Brain pericyte (primary cell): ENCODE data around the gene NKD1.
A peak's percentile ranks its signal among the peaks of the same experiment; 100 is the strongest.

Experiments used
- DNase-seq: peaks from one replicate; pipeline ENCODE4 v3.0.0-alpha.2; 2012; ENCODE audit warnings: low read depth, low spot score

The NKD1 gene

DNA sequence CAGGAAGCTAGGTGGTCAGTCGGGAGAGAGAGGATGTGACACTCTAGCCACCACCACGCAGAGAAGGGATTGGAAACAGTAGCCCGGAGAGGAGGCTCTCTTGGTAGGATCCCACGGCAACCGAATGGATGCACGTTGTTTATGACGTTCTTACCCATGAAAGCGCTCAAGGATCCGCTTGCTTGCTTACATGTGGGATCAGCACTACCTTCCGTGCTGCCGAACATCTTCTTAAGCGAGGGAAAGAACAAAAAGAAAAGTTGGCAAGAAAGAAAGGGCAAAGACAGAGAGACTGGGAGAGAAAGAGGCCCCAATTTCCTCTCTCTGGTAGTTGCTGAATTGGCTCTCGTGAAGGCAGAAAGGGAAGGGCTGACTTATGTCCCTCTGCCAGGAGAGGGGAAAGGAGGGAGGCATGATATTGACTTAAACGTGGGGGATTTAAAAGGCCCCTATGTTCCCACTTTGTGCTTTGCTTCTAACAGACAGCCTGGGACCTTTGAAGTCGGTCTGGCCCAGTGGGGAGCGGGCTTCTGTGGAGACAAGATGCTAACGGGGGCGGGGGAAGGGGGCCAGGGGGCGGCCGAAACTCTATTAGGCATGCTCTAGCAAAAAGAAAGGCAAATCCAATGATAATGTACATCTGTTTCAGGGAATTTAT is 97.5 kb downstream of the NKD1 start:
- no peak for DNase-seq

DNA sequence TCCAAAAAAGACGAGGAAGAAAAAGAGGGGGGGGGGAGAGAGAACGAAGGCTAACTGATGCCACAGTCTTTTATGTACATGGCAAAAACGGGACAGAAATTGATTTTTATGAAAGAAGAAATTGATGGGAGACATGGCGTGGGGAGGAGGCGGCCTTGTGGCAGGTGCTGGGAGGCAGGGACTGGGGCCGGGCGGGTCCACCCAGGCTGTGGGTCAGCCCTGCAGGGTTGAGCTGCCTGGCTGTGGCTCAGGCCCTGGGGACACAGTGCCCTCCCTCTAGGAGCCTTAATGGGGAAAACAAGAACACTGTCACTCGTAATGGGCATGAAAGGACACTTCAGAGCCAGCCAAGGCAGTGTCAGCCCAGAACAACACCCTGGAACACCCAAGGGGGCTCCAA is 98.1 kb downstream of the NKD1 start:
- no peak for DNase-seq

DNA sequence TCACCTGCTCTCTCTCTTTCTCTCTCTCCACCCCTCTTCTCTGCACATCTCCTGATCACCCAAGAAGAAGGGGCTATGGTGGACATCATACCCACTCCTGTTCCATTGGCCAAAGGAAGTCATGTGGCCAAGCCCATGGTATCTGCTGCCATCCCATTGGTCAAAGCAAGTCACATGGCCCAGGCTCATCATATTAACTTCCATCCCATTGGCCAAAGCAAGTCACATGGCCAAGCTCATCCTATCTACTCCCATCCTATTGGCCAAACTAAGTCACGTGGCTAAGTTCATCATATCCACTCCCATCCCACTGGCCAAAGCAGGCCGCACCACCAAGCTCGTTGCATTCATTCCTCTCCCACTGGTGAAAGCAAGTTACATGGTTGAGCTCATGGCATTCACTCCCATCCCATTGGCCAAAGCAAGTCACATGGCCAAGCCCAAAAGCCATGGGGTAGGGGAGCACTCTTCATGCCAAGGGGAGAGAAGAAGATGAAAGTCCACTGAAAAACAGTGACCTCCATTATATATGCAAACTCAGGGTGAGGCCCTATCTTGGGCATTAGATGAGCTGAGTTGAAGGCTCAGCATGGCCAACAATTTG is 103.7 kb downstream of the NKD1 start:
- DNase-seq = no peak

DNA sequence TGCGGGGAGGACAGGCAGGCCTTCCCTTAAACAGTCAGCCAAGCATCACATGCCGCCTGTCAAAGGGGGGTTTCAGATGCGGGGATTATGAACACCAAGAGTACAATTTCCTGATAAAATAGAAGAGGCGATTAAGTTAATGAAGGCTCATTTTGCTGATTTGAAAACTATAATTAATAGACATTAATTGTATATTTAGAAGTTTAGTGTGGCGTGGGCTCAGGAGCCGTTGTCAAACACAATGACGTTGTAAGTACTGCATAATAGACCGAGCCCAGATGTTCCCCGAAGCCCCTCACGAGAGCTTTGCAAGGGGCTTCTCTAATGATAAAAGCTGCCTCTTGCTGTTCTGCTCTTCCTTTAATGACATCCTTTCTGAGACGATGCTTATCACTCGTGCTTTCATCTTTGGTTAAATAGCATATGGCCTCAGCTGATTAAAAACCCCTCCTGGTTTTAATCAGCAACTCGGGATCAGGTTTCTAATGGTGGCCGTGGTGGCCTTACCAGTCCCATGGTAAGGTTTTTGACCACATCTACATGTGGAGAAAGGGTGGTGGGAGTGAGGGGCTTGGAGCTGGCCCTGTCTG is 104.7 kb downstream of the NKD1 start:
- no peak for DNase-seq

DNA sequence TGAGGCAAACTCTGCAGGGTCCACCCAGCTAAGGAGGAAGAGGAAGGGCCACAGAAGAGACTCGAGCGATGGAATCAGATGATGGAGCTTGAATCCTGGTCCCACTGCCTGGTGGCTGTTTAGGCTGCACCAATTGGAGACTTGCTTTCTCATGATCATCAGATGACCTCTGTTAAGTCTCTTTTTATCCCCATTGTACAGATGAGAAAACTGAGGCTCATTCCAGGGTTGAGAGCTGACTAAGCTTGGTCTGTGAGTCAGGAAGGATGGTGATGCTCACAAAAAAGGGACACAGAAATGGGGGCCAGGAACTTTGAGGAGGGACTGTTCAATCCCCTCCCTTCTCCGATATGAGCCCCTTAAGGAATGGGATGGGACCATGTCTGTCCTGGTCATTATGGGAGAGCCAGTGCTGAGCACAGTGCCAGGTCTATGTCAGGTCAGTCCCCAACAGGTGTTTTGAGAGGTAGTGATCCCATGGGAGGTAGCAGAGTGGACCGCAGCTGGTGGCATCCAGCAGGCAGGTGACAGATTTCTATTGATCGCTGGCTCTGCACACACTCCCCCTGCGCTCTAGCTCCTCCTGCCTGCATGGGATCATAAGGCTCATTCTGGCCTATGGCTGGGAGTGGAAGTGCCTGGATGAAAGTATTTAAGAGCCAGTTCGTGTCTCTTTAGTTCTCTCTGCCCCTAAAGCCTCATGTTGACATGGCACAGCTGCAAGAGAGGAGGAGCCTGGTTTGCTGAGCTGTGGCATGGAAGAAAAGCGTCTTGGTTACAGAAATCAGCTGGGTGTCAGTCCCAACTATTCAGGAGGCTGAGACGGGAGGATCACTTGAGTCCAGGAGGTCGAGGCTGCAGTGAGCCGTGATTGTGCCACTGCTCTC is 105.7 kb downstream of the NKD1 start:
- DNase-seq = no peak

DNA sequence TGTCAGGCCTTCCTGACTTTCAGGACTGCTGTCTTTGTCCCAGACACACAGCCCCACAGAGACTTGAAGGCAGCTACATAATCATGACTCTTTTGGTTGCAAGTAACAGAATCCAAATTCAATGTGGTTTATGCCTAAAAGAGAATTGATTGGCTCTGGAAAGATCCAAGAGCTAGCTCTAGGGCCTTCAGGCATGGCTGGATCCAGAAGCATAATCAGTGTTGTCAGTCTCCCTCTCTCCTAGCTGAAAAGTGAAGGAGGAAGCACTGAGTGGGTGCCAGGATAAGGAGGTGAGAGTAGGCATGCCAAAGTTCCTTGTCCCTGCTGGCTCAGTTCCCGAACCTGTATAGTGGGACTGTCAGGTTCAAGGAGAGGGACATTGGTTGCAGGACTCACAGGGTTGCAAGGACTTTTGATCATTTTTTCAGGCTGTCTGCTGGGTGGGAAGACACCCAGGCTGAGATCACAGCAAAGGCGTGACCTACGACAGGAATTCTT is 107.4 kb downstream of the NKD1 start:
- DNase-seq = no peak

DNA sequence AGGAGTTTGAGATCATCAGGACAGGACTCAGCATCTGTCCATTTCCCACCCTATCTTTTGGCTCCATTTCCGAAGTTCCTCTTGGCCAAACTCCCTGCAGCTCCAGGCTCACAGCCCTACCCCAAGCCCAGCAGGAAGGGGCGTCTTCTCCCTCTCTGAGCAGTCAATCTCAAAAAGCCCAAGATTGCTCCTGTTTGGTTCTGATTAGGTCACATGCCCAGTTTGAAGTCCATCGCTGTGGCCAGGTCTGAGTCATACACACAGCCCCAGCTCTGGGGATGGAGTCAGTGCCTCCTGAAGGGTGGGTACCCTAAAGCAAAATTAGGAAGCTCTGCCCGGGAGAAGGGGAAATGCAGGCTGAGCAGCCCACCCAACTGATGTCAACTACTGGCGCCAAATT is 109.0 kb downstream of the NKD1 start:
- no peak for DNase-seq

DNA sequence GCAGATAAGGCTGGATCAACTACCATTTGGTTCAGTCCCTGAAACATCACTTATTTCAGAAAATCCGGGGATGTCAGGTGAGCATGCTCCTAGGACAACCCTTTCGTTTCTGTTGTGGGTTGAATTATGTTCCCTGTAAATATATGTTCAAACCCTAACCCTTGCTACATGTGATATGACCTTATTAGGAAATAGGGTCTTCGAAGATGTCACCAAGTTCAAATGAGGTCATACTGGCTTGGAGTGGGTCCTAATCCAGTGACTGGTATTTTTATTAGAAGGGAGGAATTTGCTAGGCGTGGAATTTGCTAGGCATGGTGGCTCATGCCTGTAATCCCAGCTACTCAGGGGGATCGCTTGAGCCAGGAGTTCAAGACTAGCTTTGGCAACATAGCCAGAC is 111.6 kb downstream of the NKD1 start:
- DNase-seq = no peak

DNA sequence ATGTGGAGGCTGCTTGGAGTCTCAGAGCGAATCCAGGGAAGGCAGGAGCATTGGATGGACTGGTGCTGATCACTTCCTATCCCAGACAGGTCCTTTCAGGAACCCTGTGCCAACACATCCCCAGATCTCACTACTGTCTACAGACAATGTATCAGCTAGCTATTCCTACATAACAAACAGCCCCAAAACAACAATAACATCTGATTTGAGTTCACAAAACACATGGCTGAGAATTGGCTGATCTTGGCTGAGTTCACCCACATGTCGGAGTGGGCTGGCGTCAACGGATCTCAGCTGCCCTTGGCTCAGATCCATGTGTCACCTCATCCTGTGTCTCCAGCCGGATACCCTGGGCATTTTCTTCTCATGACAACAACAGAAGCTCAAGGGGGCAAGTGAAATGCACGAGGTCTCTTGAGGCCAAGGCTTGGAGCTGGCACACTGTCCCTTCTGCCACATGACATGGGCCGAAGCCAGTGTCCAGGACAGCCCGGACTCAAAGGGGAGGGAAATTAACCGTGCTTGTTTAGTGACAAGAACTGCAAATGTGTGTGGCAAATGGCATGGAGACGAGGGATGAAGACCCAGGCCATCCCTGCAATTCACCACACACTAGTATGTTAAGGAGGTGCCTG is 114.2 kb downstream of the NKD1 start:
- DNase-seq = no peak

DNA sequence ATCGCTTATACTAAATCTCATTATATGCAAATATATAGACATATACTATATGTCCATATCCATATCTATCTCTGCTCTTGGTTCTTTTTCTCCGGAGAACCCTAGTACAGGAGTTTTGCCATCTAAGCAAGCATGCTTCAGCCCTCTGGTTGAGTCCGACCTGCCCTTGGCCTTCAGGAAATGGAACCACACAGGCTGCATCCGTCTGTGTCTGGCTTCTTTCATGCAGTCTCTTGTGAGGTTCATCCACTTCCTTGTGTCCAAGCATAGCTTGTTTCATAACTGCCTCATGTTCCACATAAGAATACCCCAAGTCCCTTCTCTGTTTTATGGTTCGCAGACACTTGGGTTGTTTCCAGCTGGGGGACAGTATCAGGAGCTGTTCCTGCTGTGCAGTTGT is 116.1 kb downstream of the NKD1 start:
- DNase-seq = no peak

DNA sequence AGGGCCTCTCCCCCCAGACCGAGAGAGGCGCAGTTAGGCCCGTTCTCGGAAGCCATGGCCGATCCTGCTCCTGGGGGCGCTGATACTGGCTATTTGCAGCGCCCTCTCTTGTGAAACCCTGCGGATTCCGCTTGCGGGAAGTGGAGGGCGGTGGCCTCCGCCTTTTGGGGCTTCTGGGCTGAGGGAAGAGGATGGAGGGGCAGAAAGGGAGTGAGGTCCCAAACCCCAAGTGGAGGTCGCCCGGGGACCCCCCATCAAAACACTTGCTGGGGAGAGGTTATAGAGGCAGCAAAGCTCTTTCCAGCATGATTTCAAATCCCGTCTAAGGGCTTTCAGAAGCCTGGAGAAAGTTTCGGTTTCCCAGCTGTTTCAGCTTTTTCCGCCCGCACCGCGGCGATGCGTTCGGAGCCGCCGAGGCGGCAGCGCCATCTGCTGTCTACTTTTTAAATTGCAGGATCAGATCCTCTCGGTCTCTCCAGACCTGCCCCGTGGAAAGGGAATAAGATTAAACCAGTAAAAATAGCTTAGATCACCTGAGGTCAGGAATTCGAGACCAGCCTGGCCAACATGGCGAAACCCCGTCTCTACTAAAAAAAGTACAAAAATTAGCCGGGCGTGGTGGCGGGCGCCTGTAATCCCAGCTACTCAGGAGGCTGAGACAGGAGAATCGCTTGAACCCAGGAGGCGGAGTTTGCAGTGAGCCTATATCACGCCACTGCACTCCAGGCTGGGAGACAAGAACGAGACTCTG is 117.1 kb downstream of the NKD1 start:
- peak; percentile 38 for DNase-seq

DNA sequence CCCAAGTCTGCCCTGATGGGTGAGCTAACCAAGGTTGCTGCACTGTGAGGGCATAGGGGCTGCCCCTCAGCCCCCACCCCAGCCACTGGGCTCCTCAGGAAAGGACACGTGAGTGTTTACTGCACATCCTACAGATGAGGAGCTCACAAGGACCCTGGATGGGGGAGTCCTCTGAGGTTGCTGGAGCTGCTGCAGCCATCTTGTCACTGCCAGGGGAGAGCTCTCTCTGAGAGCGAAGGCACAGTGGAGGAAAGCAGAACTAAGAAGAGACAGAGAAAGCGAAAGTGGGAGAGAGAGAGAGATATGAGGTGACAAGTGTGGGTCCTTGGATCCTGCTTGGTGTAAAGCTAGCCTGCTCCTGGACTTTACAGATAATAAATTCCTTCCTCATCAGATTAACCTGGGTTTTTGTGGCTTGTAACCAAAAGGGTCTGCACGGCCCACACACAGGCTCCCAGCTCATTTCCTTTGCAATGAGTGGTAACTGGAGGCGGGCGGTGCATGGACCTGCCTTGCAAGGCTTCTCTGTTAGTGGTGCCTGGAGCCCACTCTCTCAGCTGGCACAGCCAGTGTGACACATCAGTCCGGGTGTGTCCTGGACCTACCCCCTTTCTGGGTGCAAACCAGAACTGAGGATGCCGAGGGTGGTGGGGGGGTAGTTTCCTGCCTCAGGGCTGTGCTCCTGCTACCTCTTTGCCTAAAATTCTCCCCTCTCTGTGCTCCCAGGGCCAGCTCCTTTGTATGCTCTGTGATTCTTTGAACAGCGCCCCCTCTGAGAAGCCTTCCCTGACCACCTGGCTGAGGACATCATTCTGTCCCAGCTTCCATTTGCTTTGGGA is 118.7 kb downstream of the NKD1 start:
- no peak for DNase-seq

DNA sequence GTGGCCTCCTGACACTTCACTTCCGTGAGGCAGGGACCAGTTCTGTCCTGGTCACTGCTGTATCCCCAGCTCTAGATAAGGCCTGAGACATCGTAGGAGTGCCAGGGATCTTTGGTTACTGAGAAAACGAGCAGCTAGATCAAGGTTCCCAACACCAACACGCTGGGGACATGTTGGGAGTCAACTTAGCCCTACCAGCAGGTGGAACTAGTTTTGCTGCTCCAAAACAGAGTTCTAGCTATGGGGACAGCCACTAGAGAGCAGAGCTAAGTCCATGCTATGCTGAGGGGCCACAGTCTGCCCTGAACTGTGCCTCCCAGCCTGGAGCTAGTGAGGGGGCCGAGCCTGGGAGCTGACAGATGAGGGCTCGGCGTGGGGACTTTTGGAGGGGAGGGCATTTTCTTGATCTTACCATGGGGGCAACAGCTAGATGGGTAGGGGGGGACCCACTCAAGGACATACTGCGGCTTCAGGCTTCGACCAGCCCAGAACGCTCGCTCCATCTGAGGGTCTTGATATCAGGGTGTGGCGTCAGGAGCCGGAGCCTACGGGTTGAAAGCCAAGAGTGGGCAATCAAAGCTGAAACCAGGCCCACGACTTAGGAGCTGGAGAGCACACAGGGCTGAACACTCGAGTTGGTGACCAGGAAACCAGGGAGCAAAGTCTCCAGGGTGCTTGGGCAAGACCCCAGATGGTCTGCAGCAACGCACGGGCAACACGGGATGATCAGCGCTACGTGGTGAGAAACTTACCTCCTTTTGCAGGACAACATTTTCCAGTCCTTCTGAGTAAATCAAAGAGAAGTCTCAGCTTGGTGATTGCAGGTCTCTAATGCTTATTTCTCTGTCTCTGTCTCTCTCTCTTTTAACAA is 119.5 kb downstream of the NKD1 start:
- no peak for DNase-seq

DNA sequence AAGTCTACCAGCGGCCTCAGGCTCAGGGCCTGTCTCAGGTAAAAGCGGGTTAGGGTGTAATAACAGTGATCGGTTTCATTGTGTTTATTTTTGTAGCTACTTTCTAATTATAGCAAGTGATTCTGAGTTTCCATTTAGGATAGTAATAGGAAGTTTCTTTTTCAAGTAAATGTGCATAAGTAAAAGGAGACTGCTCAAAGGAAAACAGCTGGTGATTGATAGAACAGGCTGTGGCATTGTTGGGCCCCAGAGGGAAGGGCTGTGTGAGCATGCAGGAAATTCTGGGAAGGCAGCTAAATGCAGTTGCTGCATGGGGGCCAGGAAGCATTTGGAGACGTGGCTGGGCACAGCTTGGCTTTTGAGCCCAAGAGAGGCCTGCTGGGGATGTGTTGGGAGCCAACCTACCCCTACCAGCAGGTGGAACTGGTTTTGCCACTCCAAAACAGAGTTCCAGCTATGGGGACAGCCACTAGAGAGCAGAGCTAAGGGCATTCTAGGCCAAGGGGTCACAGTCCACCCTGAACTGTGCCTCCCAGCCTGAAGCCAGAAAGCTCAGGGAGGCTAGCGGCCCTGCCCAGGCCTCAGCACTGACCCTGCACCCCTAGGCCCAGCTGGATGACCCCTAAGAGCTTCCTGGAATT is 120.3 kb downstream of the NKD1 start:
- no peak for DNase-seq

DNA sequence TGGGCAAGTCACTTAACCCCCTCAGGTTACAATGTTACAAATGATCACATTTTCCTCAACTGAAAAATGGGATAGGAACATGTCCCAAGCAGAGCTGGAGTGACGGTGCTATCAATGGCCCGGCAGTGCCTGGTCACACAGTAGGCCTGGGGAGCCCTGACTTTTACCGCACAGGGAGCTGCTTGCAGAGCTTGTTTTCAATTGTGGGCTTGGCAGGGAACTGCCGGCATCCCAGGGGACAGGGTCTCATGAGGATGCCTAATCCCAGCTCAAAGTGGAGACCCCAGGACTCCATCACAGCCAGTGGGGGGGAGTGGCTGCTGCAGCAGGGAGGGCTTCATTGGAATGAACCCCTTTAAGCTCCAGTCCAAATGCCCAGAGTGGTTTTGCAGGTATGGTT is 121.5 kb downstream of the NKD1 start:
- no peak for DNase-seq

DNA sequence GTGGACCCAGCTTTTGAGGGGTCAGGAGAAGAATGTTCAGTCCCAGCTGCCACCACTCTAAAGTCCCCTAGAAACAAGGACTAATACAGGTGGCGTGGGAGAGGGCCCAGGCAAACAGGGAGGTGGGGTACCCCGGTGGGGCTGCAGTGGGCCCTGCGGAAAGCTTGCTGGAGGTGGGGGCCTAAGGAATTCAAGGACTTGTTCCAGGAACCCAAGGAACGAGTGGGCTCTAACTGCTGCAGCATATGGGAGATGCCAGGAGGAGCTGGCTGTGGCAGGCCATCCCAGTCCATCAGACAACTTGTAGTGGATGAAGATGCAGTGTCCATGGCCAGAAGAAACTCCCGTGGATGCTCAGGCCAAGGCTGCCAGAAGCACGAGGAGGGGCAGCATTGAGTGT is 122.3 kb downstream of the NKD1 start:
- DNase-seq = no peak

DNA sequence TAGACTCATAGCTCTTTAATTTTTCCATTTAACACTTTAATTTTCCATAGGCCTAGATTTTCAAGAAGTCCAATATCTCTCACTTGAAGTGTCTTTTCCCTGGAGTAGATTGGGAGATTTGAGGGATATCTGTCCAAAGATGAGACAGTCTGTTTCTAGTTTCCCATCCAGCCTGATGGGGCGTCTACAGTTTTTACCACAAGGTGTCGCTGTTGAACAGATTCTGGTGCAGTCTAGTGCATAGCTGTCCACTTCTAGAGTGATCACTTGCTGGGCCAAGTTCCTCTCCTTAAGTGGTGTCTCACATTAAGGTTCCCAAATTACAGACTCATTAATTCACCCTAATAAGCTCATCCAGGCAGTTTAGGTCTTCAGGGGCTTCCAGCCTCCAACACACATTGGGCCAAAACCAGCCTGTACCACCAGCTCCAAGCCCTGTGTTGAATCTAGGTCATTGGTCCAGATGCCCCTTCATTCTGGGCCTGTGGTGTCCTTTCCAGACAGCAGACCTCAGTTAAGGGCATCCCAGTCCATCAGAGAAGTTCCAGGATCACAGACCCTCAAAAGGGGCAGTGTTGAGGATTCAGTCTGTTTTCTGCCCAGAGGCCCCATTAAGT is 123.6 kb downstream of the NKD1 start:
- no peak for DNase-seq
